SH-SY5Y (cell line): Measurements from ENCODE around the gene ELP1.

ENCODE experiments used
- GATA2 ChIP-seq: IDR thresholded peaks from 2 replicates; pipeline ENCODE4 v1.6.1; 2011; ENCODE audit warnings: mild to moderate bottlenecking, low read depth, low read length
- GATA3 ChIP-seq: IDR thresholded peaks from 2 replicates; pipeline ENCODE4 v1.6.1; 2011; ENCODE audit warnings: low read depth, mild to moderate bottlenecking, low read length, moderate library complexity

ELP1 gene

DNA sequence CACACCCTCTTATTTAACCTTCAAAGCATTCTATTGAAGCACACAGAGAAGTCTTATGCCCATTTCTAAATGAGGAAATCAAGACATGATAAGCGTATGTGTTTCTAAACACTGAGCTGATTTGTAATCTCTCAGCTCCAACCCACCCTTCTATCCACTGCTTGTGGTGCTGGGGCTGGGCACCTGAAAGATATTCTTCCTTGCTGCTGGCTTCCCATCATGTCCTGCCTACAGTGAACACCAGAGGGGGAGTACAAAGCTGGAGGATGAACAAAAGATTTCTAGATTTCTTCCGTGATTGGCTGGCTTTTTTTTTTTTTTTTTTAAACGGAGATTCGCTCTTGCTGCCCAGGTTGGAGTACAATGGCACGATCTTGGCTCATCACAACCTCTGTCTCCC lies 57.5 kb downstream of the ELP1 start:
- TF ChIP-seq GATA2 (no peak), GATA3 (no peak)

- no peak for TF ChIP-seq GATA3
- no peak for TF ChIP-seq GATA2
These were observed 59.7 kb downstream of the ELP1 start for GRCh38 chr9:108874058-108874788.

- TF ChIP-seq GATA2 (no peak), GATA3 (no peak)
These were observed 64.7 kb downstream of the ELP1 start for GRCh38 chr9:108869092-108869725.

DNA sequence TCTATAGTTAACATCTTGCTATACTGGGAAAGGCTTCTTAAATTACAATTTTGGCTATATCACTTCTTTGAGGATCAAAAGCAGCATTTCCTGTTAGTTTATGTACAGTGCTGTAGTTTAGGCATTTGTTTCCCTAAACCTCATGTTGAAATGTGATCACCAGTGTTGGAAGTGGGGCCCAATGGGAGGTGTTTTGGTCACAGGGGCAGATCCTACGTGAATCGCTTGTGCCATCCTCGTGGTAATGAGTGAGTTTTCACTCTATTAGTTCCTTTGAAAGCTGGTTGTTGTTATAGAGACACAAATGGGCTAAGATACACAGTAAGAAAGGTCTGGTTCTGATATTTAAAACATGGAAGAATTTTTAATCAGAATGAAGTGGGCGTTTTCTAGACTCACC lies 66.1 kb downstream of the ELP1 start:
- TF ChIP-seq GATA3: no peak
- no peak for TF ChIP-seq GATA2

- TF ChIP-seq GATA3 (no peak), GATA2 (no peak)
These were observed 66.8 kb downstream of the ELP1 start for GRCh38 chr9:108867116-108867515.

DNA sequence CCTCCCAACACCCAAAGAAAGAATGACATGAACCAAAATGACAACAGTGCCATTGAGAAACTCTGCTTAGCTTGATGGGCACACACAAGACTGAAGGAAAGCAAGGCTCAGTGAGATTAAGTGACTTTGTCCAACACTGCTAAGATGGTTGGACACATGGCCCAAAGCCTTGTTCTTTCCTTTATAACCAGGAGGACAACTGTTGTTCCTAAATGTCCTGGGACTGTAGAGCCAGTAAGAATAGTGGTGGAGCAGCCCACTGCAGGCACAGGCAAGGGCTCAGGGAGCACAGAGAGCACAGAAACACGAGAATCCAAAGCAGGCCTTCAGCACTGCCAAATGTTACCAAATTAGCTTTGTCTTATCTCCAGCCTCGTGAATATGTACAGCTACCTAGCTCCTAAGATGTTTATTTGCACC lies 67.9 kb downstream of the ELP1 start:
- TF ChIP-seq GATA3 (no peak), GATA2 (no peak)

DNA sequence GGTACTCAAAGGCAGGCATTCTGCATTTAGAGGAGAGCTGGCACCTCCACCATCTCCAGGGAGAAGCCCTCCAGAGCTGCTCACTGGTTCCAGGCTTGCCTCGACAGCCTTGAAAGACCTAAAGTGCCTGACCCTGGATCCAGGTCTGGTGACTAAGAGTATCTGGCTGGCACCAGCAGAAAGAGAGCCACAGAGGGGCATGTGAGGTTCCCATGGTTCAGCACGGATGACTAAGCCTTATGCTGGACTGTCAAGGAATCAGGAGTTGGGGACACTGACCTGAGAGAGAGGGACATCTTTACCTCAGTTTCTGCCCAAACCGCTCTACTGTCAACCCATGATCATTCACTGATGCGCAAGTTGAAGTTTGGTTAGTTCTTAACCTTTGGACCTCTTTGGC lies 68.9 kb downstream of the ELP1 start:
- TF ChIP-seq GATA2 (no peak), GATA3 (no peak)

- no peak for TF ChIP-seq GATA2
- TF ChIP-seq GATA3: no peak
These were observed 69.5 kb downstream of the ELP1 start for GRCh38 chr9:108864446-108864845.

- TF ChIP-seq GATA3 (no peak), GATA2 (no peak)
These were observed 70.0 kb downstream of the ELP1 start for GRCh38 chr9:108863891-108864290.

- TF ChIP-seq GATA2 (no peak), GATA3 (no peak)
These were observed 71.9 kb downstream of the ELP1 start, which contains the start of gene ACTL7A for GRCh38 chr9:108861997-108862396. Gene ACTL7A, plus strand, starts transcription at chr9:108862266. Its CDS starts 57 bp downstream, at chr9:108862323.

DNA sequence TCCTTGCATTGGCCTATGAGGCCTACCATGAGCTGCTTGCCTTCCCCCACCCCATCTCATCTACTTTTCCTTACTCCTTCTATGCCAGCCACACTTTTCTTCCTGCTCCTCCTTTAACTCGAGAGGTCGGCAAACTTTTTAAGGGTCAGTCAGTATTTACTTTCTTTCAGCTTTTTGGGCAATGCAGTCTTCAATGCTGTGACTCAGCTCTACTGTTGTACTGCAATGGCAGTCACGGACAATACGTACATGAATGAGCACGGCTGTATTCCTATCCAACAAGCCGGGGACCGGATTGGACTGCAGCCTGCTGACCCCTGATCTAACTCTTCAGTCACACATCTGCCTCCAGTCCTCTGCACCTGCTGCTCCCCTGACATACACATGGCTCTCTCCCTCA lies 72.5 kb downstream of the ELP1 start:
- TF ChIP-seq GATA2 (no peak), GATA3 (no peak)

DNA sequence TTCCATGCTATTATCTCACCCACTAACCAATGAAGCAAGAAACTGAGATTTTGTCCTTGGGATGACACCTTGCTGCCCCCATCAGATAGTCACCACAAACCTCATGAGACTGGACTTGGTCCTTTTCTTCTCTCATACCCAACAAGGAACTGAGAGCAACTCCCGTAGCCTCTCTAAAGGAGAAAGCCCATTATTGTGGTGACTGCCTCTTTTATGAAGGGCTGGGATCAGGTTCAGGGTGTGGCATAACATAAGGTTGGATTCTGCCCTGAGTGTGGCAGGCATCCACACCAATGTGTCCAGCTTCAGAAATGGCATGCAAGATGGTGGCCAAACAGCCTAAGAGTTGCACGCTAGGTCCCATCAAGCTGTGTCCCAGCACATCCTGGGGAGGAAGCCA lies 73.2 kb downstream of the ELP1 start:
- TF ChIP-seq GATA2 (no peak), GATA3 (no peak)

GRCh38 chr9:108860354-108860753 lies 73.6 kb downstream of the ELP1 start:
- TF ChIP-seq GATA2: no peak
- no peak for TF ChIP-seq GATA3

- TF ChIP-seq GATA3: no peak
- TF ChIP-seq GATA2: no peak
These were observed 74.3 kb downstream of the ELP1 start for GRCh38 chr9:108859459-108860114.

DNA sequence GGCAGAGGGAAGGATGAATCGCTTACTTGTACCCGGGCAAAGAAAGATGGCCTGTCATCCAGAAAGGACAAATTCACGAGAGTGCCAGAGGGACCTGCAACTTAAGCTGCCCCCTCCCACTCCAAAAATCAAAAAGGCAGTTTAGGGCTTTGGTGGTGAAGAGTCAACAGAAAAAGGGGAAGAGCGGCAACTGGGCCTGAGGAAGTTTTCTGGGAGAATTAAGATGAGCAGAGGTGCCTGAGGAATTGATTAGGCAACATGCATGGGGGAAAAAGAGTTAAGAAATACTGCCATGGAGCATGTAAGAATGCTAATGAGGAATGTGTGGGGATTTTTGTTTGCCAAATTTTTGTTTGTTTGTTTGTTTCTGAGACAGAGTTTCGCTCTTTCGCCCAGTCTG lies 76.4 kb downstream of the ELP1 start:
- TF ChIP-seq GATA2 (no peak), GATA3 (no peak)

GRCh38 chr9:108855888-108856287 lies 78.0 kb downstream of the ELP1 start, which contains the start of gene ACTL7B:
Gene ACTL7B, minus strand, starts transcription at chr9:108855986. Its CDS starts 56 bp downstream, at chr9:108855930.
- no peak for TF ChIP-seq GATA2
- no peak for TF ChIP-seq GATA3
